Amniotic epithelial cell (primary cell): ENCODE results near the gene UGT2A3.

ENCODE experiments used
- DNase-seq: peaks from one replicate; pipeline ENCODE4 v3.0.0-alpha.2; 2010; ENCODE audit warnings: low read depth

UGT2A3 gene

GRCh38 chr4:68912807-68913206 is 38.8 kb downstream of the UGT2A3 start:
- DNase-seq = no peak

GRCh38 chr4:68909385-68909784 is 42.2 kb downstream of the UGT2A3 start:
- no peak for DNase-seq

GRCh38 chr4:68907788-68908700 is 43.6 kb downstream of the UGT2A3 start:
- peak; percentile 54 for DNase-seq

- peak; percentile 98 for DNase-seq
Measured at GRCh38 chr4:68907245-68907644, 44.4 kb downstream of the UGT2A3 start.

- DNase-seq = no peak
Measured at GRCh38 chr4:68906780-68907137, 44.8 kb downstream of the UGT2A3 start.

- no peak for DNase-seq
Measured at GRCh38 chr4:68905939-68906779, 45.4 kb downstream of the UGT2A3 start.

GRCh38 chr4:68905598-68905938 is 46.0 kb downstream of the UGT2A3 start:
- DNase-seq = no peak

GRCh38 chr4:68904786-68905185 is 46.8 kb downstream of the UGT2A3 start:
- DNase-seq = no peak

GRCh38 chr4:68896749-68897148 is 54.9 kb downstream of the UGT2A3 start:
- DNase-seq = no peak

- peak; percentile 97 for DNase-seq
Measured at GRCh38 chr4:68895561-68896198, 55.9 kb downstream of the UGT2A3 start.

GRCh38 chr4:68892861-68893260 is 58.7 kb downstream of the UGT2A3 start:
- peak; percentile 94 for DNase-seq

- no peak for DNase-seq
Measured at GRCh38 chr4:68891678-68892077, 59.9 kb downstream of the UGT2A3 start.

- DNase-seq = no peak
Measured at GRCh38 chr4:68885545-68885944, 66.1 kb downstream of the UGT2A3 start.

- peak; percentile 68 for DNase-seq
Measured at GRCh38 chr4:68883870-68884269, 67.7 kb downstream of the UGT2A3 start.
